Activated CD4-positive, alpha-beta T cell treated with anti-CD3 and anti-CD28 coated beads, Interleukin-2, amount 50 U/mL, for 4 hours (primary cell): ENCODE data around the gene CTNNAL1.
"Not testable (repeated sequence)": the region's sequence is repeated elsewhere in the genome, so short reads cannot be mapped to it uniquely, and the experiment has no call there.

Source experiments
- DNase-seq, 2 experiments: peaks; one replicate each; pipeline ENCODE4 v3.0.0-alpha.2; 2020

CTNNAL1 gene

GRCh38 chr9:108924466-108924865, 88.8 kb downstream of the CTNNAL1 start:
- no peak for DNase-seq

DNA sequence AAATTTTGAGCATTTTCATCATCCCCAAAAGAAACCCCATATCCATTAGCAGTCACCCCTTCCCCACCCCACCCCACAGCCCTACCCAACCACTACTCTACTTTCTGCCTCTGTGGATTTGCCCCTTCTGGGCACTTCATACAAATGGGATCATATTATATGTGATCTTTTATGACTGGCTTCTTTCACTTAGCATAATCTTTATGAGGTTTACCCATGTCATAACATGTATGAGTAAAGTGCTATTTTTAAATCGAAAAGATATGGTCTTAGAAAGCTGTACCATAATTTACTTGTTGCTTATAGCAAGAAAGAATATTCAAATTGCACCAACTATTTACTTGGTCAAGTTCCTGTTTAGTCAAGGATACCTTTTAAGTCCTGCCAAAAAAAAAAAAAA, 92.1 kb downstream of the CTNNAL1 start:
- DNase-seq = no peak

- not testable (repeated sequence) for DNase-seq
These were observed 92.9 kb downstream of the CTNNAL1 start for GRCh38 chr9:108920401-108920800.

- no peak for DNase-seq
These were observed 93.8 kb downstream of the CTNNAL1 start for GRCh38 chr9:108919517-108919916.

- no peak for DNase-seq
These were observed 99.9 kb downstream of the CTNNAL1 start for GRCh38 chr9:108913391-108913790.

- DNase-seq = no peak
These were observed 101.5 kb downstream of the CTNNAL1 start for GRCh38 chr9:108911820-108912219.

GRCh38 chr9:108910914-108911313, 102.4 kb downstream of the CTNNAL1 start:
- no peak for DNase-seq

- no peak for DNase-seq
These were observed 102.9 kb downstream of the CTNNAL1 start for GRCh38 chr9:108910402-108910801.

GRCh38 chr9:108905494-108905893, 107.8 kb downstream of the CTNNAL1 start:
- DNase-seq = no peak

DNA sequence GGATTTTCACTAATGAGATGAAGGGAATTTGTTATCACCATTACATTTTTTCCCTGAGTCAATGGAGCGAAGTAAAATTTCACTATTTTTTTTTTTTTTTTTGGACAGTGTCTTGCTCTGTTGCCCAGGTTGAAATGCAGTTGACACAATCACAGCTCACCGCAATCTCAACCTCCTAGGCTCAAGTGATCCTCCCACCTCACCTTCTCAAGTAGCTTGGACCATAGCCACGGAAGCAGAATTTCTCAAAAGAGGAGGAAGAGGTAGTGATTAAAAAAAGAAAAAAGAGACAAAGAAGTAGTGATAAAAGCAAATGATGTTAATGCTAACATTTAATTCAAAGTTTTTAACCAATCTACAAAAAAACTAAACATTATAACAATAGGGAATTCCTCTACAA, 109.1 kb downstream of the CTNNAL1 start:
- DNase-seq = no peak

GRCh38 chr9:108903420-108904103, 109.7 kb downstream of the CTNNAL1 start:
- no peak for DNase-seq

DNA sequence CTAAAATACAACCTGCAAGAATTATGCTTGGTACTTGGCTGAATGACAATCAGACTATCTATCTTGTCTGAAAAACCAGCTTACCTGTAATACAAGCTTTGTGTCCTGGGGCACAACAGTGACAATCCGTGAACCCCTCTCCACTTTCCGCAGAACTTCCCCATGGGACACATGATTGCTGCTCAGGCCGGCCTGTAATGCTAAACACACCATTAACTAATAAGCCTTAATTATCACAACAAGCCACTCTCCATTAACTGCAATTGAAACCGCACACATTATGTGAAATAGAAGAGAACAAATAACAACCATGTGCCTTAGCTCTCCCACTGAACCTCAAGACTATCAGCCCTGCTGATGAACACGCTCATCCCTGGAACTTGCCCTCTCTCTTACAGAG, 113.1 kb downstream of the CTNNAL1 start:
- no peak for DNase-seq

GRCh38 chr9:108899023-108899695, 114.1 kb downstream of the CTNNAL1 start:
- not testable (repeated sequence) for DNase-seq

- no peak for DNase-seq
These were observed 115.8 kb downstream of the CTNNAL1 start for GRCh38 chr9:108897324-108898096.

DNA sequence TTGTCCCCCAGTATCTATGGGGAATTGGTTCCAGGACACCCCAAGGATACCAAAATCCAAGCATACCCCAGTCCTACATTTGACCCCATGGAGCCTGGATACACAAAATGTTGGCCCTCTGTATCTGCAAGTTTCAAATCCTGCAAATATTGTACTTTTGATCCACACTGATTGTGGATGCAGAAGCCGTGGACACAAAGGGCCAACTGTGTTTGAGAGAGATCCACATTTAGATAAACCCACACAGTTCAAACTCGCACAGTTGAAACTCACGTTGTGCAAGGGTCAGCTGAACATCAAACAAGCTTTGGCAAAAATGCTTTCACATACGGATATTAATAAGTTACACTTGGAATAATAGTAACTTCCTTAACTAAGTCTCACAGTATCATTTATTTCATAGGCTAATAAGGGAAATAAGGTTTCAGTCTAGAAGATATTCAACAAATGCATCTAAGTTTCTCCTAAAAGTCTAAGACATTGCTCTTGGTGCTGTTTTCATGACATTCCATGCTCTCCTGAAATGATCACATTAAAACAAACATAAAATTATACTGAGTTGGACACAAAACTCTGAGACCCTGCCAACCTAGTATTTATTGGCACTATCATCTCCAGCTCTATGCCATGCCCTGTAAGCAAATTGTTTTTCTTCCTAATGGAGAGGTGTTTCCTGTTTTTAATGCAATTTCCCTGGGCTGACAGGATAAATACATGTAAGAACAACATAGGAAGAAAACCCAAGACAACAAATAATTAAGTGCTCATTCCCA, 118.9 kb downstream of the CTNNAL1 start:
- DNase-seq = no peak
